ENCODE results near the gene MISP.

Gene MISP

DNA sequence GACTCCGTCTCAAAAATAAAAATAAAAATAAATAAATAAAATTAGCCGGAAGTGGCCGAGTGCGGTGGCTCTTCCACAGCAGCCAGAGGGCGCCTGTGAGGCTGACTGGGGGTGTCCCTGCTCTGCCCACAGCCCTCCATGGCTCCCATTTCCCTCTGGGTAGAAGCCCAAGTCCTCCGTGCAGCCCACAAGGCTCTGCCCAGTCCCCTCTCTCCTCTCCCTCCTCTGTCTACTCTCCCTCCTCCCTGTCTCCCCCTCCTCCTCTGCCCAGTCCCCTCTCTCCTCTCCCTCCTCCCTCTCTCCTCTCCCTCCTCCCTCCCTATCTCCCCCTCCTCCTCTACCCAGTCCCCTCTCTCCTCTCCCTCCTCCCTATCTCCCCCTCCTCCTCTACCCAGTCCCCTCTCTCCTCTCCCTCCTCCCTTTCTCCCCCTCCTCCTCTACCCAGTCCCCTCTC lies 20.4 kb downstream of the MISP start:
- TF ChIP-seq GATA3 (IDR thresholded peaks at IDR 0.05; ENCODE audit: low read depth, low read length) (no peak), GATA2 (IDR thresholded peaks at IDR 0.05; ENCODE audit: low read depth, low read length) (no peak)

DNA sequence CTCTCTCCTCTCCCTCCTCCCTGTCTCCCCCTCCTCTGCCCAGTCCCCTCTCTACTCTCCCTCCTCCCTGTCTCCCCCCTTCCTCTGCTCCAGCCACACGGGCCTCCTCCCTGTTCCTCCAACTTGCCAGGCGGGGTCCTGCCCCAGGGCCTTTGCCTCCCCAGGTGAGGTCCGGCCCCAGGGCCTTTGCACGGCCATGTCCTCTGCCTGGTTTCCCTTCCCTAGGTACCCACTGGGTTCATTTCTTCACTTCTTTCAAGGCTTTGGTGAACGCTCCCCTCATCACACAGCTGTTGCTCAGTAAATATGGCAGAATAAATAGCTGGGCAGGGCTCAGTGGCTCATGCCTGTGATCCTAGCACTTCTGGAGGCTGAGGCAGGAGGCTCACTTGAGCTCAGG lies 21.2 kb downstream of the MISP start:
- TF ChIP-seq GATA3 (IDR thresholded peaks at IDR 0.05; ENCODE audit: low read depth, low read length) (no peak), GATA2 (IDR thresholded peaks at IDR 0.05; ENCODE audit: low read depth, low read length) (no peak)

DNA sequence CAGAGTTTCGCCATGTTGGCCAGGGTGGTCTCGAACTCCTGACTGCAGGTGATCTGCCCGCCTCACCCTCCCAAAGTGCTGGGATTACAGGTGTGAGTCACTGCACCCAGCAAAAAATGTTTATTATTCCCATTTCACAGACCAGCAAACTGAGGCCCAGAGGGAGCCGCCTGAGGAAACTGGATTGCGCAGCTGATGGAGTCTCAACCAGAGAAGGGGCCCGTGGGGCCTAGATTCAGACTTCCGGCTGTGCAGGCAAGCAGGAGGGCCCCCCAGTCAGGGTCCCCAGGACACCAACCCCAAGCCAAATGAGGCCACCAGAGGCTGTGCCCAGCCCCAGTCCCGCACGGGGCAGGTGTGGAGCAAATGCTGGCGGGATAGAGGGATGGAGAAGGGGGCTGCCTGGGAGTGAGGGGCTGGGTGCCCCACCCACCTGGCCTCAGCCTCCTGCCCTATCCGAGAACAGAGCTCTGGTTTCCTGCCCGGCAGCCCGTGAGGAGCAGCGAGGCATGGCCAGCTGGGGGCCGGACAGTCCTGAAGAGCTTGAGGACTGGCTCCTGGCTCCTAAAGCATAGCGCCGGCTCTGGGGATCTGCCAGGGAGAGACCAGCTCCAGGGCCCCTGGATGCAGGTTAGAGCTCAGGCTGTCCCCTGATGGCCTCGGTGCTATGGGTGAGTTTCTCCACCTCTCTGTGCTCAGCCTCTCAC lies 22.0 kb downstream of the MISP start:
- TF ChIP-seq GATA3 (IDR thresholded peaks at IDR 0.05; ENCODE audit: low read depth, low read length) (no peak), GATA2 (IDR thresholded peaks at IDR 0.05; ENCODE audit: low read depth, low read length) (no peak)

DNA sequence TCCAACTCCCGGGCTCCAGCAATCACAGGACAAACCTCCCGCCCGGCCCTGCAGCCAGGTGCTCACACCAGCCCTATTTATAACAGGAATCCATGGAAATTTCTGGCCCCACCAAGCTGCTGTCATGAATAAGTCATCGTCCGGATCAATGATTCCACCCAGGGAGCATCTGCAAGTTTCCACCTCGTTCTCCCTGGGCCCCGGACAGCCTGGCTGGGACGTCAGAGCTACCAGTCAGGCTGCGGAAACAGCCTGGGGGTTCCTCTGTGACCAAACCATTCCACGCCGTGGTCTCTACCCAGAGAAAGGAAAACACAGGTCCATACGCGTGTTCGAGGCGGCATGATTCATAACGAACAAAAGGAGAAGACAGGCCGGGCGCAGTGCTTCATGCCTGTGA lies 25.6 kb downstream of the MISP start:
- TF ChIP-seq GATA2 (IDR thresholded peaks at IDR 0.05; ENCODE audit: low read depth, low read length) (no peak), GATA3 (IDR thresholded peaks at IDR 0.05; ENCODE audit: low read depth, low read length) (no peak)

DNA sequence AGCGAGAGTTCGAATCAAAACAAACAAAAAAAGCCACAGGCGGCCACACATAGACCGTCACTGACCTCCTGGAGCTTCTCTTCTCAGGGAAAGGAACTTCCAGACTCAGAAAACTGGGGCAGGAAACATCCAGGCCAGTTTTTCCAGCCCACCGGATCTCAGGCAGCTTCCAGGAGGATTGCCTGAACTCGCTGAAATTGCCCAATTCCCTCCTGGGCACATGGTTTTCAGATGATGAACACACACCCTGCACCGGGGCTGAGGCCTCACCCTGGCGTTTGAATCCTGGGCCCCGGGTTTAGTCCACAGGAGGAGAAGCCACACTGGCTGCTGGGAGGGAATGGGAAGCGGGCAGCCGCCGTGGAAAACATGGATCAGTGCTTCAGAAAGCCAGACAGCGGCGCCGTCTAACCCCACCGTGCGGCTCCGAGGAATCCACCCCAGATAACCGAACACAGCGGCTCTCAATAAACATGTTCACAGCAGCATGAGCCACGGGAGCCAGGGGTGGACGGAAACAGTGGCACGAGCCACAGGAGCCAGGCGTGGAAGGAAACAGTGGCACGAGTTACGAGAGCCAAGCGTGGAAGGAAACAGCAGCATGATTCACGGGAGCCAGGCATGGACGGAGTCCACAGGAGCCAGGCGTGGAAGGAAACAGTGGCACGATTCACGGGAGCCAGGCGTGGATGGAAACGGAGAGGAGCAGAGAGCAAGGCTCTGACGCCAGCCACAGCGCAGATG lies 28.2 kb downstream of the MISP start:
- TF ChIP-seq GATA2 (IDR thresholded peaks at IDR 0.05; ENCODE audit: low read depth, low read length): no peak
- TF ChIP-seq GATA3 (IDR thresholded peaks at IDR 0.05; ENCODE audit: low read depth, low read length): no peak

DNA sequence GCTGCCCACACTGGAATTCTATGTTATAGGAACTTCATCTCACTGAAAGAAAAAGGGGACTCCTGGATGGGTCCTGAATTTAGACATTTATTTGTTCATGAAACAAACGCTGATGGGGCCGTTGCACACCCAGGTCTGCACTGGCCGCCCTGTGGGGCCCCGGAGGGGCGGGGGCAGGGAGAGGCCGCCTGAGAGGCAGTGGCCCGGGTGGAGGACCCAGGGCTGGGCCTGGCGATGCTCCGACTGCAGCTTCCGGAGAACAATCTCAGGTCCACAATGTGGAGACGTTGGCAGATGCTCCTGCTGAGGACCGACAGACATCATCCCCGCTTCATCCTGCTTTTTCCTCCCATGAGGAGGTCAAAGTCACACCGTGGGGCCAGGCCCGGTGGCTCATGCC lies 30.0 kb downstream of the MISP start:
- TF ChIP-seq GATA3 (IDR thresholded peaks at IDR 0.05; ENCODE audit: low read depth, low read length) (no peak), GATA2 (IDR thresholded peaks at IDR 0.05; ENCODE audit: low read depth, low read length) (no peak)

DNA sequence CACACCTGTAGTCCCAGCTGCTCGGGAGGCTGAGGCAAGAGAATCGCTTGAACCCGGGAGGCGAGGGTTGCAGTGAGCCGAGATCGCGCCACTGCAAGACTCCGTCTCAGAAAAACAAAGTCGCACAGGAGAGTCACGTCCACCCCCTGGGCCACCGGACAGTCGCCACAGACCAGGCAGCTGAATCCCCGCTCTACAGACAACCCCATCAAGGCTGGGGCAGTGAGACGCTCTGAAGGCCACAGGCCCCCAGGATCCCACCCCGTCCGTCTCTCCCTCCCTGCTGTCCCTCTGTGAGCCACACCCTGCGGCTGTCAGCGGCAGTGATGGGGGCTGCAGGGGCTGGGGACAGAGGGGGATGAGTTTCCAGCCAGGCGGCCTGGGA lies 30.9 kb downstream of the MISP start:
- TF ChIP-seq GATA3 (IDR thresholded peaks at IDR 0.05; ENCODE audit: low read depth, low read length) (no peak), GATA2 (IDR thresholded peaks at IDR 0.05; ENCODE audit: low read depth, low read length) (no peak)

DNA sequence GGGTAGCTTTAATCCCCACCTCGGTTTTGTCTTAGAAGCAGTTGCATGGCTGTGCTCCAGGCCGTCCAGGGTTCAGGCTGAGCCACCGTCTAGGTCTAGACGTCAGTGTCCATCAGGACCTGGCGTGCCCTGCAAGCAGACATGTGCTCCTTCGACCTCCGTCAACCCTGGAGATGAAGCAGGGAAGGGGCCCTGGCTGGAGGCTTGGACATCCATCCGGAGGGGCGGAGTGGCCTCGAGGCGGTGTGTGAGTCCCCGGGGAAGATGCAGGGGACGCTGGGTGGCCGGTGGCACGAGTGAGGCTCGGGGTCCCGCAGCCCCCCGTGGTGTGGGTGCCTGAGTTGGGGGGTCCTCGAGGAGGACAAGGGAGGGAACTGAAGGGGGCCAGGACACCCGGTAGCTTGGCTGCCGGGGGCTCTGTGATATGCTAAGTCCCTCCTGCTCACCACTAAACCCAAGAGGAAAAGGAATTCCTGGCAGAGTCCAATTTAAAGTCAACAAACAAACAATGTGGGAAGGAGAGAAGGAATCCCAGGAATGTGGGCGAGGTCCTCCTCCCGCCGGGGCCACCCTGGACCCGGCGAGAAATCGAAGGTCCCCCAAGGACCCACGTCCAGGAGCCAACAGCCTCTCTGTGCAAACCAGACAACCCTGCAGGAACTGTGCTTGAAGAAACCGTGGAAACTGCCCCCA lies 31.4 kb downstream of the MISP start:
- TF ChIP-seq GATA2 (IDR thresholded peaks at IDR 0.05; ENCODE audit: low read depth, low read length): no peak
- TF ChIP-seq GATA3 (IDR thresholded peaks at IDR 0.05; ENCODE audit: low read depth, low read length): no peak

DNA sequence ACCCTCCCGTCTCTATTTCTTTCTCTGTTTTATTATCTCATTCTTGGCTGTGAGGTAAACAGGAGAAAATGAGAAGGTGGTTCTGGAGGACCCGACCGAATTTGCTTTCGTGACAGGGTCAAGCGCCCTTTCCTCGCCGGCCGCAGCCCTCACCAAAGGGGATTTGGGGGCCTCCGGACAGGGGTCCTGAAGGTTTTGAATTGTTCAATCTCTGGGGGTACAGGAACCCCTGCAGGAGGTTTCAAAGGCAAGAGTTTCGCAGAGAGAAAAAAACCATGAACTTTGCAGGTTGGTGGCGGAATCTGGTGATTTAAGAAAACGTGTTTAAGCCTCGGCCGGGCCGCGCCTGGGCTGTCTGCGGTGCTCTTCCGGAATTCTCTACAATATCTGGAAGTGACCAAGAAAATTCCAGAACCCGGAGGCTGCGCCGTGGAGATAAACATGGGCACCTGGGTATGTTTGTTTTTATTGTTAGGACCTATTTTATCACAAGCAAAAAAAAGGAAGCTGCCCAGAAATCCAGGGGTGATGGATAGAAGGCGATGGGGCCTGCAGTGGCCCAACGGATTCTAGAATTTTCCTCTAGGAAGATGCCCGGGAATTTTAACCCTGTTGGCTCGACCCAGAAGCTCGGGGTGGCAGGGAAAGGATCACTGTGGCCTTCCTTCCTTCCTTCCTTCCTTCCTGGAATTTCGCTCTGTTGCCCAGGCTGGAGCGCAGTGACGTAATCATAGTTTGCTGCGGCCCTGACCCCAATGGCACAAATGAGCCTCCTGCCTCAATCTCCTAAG lies 32.2 kb downstream of the MISP start:
- TF ChIP-seq GATA3 (IDR thresholded peaks at IDR 0.05; ENCODE audit: low read depth, low read length) (no peak), GATA2 (IDR thresholded peaks at IDR 0.05; ENCODE audit: low read depth, low read length) (no peak)

DNA sequence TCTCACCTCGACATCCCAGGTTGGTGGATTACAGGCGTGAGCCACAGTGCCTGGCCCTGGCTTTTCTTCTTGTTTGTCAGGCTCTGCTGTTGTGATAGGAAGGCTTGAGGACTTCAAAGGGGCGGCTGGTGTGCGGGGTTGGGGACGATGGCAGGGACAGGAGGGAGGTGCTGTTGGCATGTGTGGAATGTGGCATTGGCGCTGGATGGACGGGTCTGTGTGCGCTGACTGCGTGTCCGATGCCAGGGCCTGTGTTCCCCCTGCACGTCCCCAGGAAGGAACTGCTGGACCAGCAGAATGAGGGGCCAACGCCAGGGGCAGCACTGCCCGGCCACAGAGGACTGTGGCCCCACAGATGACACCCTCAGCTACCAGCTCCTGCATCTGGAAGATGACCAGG lies 33.6 kb downstream of the MISP start:
- no peak for TF ChIP-seq GATA3 (IDR thresholded peaks at IDR 0.05; ENCODE audit: low read depth, low read length)

DNA sequence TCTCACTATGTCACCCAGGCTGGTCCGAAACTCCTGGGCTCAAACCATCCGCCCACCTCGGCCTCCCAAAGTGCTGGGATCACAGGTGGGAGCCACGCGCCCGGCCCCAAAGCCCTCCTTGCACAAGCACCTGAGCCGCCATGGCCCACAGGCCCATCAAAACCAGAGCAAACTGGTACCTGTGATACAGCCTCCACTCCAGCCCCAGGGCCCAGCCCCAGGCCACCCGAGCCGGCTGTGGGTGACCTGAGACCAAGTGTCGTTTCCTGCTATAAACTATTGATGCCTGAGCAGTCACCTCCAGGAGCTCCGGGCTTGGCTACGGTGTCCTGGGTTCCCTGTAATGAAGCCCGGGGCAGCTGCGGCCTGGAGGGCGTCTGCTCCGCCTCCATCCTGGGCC lies 36.6 kb downstream of the MISP start:
- no peak for TF ChIP-seq GATA3 (IDR thresholded peaks at IDR 0.05; ENCODE audit: low read depth, low read length)

DNA sequence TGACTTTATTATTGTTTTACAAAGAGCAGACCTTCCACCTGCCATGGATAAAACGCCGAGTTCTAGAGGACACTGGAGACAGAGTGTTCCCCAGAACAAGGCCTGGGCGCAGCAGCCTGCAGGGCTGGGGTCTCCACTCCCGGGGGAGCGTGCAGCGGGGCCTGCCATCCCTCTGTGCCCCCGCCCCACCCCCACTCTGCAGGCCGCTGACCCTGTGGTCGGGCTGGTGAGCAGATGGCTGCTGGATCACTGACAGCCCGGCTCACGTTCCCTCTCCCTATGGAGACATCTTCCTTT lies 37.7 kb downstream of the MISP start:
- no peak for TF ChIP-seq GATA2 (IDR thresholded peaks at IDR 0.05; ENCODE audit: low read depth, low read length)
- TF ChIP-seq GATA3 (IDR thresholded peaks at IDR 0.05; ENCODE audit: low read depth, low read length): no peak

DNA sequence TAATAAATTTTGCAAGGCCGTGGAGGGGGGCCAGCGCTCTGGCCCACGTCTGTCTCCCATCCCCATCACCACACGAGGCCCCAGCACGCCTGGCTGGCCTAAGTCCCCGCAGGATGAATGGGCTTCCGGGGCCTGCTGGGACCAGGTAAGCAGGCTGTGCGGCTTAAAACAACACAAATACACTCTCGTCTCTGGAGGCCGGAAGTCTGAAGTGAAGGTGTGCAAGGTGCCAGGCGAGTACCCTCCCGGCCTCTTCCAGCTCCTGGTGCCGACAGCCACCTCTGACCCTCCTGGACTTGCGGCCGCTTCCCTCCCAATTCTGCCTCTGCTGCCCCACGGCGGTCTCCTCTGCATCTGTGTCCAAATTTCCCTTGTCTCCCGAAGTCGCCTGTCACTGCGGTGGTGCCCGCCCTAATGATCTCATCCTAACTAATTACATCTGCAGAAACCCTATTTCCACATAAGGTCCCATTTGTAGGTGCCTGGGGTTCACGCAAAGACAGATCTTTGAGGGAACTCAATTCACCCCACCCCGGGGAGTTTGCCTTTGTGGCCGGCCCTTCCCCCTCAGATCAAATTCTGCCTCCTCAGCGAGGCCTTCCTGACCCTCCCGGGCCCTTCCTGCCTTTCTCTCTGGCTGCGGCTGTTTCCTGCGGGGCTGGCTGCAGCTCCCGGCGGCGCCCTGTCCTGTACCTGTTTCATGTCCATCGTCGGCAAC lies 38.2 kb downstream of the MISP start:
- TF ChIP-seq GATA2 (IDR thresholded peaks at IDR 0.05; ENCODE audit: low read depth, low read length): no peak
- no peak for TF ChIP-seq GATA3 (IDR thresholded peaks at IDR 0.05; ENCODE audit: low read depth, low read length)

DNA sequence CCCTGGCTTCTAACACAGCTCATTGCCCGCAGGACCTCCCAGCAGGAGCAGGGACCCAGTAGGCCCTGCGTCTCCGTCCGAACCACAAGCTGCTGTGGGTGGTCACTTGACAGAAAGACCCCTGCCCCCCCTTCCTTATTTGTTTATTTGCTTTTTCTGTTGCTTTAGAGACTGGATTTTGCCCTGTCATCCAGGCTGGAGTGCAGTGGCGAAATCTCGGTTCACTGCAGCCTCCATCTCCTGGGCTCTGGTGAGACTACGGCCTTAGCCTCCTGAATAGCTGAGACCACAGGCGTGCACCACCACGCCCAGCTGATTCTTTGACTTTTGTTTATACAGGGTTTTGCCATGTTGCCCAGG lies 38.8 kb downstream of the MISP start:
- TF ChIP-seq GATA2 (IDR thresholded peaks at IDR 0.05; ENCODE audit: low read depth, low read length): no peak
- no peak for TF ChIP-seq GATA3 (IDR thresholded peaks at IDR 0.05; ENCODE audit: low read depth, low read length)

All from SH-SY5Y (cell line).